HG03342 (cell line): ENCODE results near the gene GPHA2.
"Not testable (repeated sequence)": the region's sequence is repeated elsewhere in the genome, so short reads cannot be mapped to it uniquely, and the experiment has no call there.

Experiments
- ATAC-seq: cut with Tn5 transposase; IDR thresholded peaks from one replicate; pipeline ENCODE4 v1.9.1; 2021; ENCODE audit warnings: mild to moderate bottlenecking, moderate library complexity; ENCODE audit not compliant: unreplicated experiment

GPHA2 gene, protein sequence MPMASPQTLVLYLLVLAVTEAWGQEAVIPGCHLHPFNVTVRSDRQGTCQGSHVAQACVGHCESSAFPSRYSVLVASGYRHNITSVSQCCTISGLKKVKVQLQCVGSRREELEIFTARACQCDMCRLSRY

GRCh38 chr11:64935359-64936081 lies at the start of gene GPHA2:
Gene GPHA2 (minus strand): TSS chr11:64935893. CDS start chr11:64935460, 433 bp downstream.
- no peak for ATAC-seq

GRCh38 chr11:64983339-64983738 lies 47.6 kb upstream of the GPHA2 start:
- not testable (repeated sequence) for ATAC-seq

GRCh38 chr11:64976651-64977050 lies 41.0 kb upstream of the GPHA2 start:
- ATAC-seq, result no peak

- no peak for ATAC-seq
Measured at GRCh38 chr11:64974124-64974523, 38.4 kb upstream of the GPHA2 start.

- ATAC-seq, result no peak
Measured at GRCh38 chr11:64971421-64972233, 35.9 kb upstream of the GPHA2 start, which contains the start of gene MAJIN. Gene MAJIN (minus strand): TSS chr11:64972108. CDS start chr11:64959405, 12,703 bp downstream.

GRCh38 chr11:64970731-64971151 lies 35.0 kb upstream of the GPHA2 start:
- no peak for ATAC-seq

DNA sequence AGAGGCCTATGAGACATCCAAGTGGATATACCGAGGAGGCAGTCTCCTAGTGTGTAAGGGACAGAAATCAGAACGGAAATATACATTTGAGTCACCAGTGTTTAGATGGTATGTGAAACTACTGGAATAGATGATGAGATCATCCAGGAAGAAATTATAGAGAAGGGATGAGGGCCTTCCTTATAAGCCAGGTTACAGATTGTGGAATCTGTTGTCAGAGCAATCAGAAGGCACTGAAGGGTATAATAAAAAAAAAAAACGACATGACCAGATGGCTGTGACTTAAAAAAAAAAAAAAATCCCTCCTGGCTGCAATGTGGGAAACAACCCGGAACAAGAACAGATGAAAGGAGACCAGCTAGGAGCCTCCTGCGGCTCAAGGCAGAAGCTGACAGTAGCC lies 33.5 kb upstream of the GPHA2 start:
- no peak for ATAC-seq

DNA sequence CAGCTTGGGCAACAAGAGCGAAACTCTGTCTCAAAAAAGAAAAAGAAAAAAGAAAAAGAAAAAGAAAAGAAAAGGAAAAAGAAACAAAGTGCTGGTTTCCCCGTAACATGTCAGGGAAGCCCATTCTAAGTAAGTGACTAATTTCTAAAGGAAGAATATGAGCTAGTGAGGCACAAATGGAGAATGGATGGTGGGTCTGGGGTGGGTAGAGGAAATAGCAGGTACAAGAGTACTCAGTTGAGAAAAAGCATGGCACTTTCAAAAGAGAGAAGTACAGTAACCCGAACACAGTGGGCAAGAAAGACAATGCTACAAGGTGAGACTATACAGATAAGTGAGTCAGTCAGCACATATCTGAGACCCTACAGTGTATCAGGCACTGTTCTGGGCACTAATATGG lies 31.7 kb upstream of the GPHA2 start:
- ATAC-seq, result no peak

DNA sequence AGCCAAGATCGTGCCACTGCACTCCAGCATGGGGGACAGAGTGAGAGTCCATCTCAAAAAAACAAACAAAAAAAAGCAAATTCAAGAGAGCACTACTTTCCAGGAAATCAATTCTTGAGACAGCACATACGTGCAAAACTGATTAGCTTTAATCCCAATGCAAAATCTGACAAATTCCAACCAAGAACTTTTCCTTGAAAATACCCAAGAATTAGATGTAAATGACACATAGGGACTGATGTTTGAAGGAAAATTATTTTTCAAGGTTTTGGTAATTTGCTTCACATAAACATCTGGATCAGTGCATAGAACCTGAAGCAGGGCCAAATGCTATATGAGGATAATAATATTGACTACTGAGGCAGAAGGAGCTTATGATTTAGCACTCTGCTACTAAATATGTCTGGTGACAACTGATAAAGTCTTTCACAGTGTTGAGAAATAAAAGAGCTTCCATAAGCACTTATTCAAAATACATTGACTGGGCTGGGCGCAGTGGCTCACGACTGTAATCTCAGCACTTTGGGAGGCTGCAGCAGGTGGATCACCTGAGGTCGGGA lies 27.5 kb upstream of the GPHA2 start:
- no peak for ATAC-seq

- no peak for ATAC-seq
Measured at GRCh38 chr11:64960719-64961118, 25.0 kb upstream of the GPHA2 start.

DNA sequence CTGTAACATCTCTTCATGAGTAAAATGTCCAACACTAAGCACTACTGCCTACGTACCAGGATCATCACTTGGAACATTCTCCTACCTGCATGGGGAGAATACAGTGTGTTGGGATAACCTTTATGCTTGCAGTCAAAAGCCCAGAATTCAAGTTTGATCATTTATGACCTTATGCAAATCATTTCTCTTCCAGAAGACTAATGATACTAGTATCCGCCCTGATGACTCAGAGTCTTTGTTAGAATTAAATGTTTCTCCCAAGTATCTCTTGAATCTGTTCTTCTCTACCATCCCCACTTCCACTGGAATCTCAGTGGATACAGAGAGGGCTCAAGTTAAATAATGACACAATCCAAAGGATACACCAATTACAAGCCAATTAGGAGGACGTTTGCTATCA lies 23.8 kb upstream of the GPHA2 start:
- ATAC-seq, result no peak

DNA sequence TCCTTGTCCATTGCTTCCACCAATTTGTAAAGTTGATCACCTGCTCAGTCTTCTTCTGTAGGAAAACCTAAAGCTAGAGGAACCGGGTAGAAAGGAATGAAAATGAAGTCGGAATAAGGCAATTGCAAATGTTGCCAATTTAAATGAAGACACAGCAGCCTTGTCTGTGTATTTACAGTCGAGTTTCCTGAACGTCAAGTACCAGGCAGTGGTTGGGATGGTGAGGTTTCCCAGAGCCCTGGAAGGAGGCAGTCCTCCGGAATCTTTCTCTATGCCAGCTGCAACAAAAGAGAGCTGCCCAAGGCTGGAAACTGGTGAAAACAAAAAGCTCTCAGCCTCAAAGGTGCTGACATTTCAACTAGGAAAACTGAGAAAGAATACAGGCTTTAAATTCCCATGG lies 18.5 kb upstream of the GPHA2 start:
- ATAC-seq, result no peak

GRCh38 chr11:64951529-64951928 lies 15.8 kb upstream of the GPHA2 start:
- no peak for ATAC-seq

DNA sequence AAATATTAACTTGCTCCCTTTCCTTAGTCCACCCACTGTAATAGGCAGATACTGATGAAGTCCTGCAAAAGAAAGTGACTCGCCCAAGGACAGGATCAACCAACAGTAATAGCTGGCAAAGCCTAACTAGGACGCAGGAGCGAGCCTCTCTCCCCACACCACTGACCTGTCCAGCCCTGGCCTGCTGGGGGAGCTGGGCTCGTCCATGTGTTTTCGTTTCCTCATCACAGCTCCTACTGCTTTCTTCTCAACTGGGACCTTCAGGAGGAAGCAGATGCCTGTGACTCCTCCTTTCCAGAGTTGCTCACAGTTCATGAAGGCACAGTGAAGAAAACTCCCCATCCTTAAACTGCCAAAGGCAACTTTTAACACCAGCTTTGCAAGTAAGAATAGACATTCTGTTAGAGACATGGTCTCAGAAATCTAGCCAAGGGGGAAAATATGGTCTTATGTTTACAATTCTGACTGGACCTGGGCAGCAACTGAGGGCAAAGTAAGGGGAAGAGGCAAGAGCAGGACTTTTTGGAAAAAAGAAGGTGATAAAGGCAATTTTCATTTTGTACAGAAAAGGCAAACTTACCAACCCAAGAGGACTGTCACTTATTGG lies 11.6 kb upstream of the GPHA2 start:
- ATAC-seq, result no peak

DNA sequence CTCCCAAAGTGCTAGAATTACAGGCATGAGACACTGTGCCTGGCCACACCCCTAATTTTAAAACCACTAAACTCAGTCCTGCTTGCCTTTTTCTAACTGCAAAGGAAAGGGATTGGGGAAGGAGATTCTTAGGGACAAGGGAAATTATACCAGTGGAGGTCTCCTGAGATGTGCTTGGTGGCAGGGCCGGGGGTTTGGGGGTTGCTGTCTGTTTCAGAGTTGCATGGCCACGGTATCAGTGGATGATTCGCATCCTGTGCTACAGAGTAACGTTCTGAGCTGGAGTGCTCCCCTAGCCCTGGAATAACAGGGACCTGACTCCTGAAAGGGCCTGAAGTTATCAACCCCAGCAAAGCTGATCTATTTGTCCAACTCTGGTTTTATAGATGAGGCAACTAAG lies 846 bp upstream of the GPHA2 start:
- no peak for ATAC-seq

DNA sequence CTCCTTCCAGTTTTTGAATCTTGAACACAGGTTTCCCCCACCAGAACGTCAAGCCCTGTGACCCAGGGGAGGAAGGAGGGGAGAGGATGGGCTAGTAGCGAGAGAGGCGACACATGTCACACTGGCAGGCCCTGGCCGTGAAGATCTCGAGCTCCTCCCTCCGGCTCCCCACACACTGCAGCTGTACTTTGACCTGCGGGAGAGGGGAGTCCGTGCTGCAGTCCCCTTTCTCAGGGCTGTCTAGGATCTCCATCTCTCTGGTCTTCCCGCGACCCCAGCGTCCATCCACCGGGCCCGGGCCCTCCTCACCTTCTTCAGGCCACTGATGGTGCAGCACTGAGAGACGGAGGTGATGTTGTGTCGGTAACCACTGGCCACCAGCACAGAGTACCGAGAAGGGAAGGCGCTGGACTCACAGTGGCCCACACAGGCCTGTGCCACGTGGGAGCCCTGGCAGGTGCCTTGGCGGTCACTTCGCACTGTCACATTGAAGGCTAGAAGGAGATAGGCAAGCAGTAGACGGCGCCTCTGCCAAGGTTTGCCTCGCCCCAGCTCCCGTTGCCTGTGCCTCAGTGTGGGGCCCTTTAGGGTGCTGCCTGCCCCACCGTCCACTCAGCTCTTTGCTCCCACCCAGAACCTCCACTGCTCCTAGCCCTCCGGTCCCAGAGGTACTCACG lies 873 bp downstream of the GPHA2 start:
- no peak for ATAC-seq

DNA sequence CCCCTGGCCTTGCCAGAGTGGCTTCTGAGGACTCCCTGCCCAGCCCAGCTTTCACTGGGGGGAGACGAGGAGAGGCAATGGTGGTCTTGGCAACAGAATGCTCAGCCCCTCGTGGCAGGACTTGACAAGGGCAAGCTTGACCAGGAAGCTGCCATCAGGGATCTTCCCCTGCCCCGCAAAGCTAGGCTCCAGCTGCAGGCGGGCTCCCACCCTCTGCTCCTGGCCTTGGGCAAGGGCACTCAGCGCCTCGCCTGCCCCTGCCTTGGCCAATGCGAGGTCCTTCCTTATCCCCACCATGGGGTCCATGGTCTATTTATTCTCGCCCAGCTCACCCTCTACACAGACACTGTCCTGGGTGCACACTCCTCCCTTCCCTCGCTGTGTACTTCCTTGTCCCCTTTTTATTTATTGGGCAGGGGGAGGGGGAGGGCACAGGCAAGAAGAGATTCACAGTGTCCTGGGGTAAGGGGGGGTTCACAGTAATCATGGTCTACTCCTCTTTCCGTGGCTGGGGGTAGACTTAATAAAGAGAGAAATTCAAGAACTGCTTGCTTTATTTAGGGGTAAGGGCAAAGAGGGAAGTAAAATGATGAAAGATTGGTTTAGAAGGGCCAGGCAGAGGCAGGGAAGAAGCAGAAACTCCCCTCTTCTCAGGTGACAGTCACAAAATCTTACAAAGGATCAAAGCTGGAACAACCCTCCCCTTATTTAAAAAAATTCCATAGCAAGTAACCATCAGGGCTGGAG lies 1.6 kb downstream of the GPHA2 start:
- no peak for ATAC-seq

- no peak for ATAC-seq
Measured at GRCh38 chr11:64933213-64933934, 2.3 kb downstream of the GPHA2 start.

- no peak for ATAC-seq
Measured at GRCh38 chr11:64932324-64932723, 3.4 kb downstream of the GPHA2 start.
